Stimulated activated CD8-positive, alpha-beta memory T cell treated with anti-CD3 and anti-CD28 coated beads, Interleukin-7, amount 100 ng/mL, for 4 hours (primary cell): ENCODE results near the gene TSSC4.
A peak's percentile ranks its signal among the peaks of the same experiment; 100 is the strongest.

ENCODE experiments used
- DNase-seq, 2 donors: peaks; one replicate each; pipeline ENCODE4 v3.0.0-alpha.2; 2020; ENCODE audit warnings: low read depth in 2 of 2

TSSC4 gene

GRCh38 chr11:2433106-2433925 is 32.8 kb downstream of the TSSC4 start:
- no peak for DNase-seq

- no peak for DNase-seq
Observed at GRCh38 chr11:2434008-2434407, 33.5 kb downstream of the TSSC4 start.

- DNase-seq, result no peak
Observed at GRCh38 chr11:2434506-2435255, 34.1 kb downstream of the TSSC4 start.

- DNase-seq, result no peak
Observed at GRCh38 chr11:2435288-2436012, 34.9 kb downstream of the TSSC4 start.

- no peak for DNase-seq
Observed at GRCh38 chr11:2436013-2436520, 35.5 kb downstream of the TSSC4 start.

- DNase-seq, result no peak
Observed at GRCh38 chr11:2436521-2437031, 36.0 kb downstream of the TSSC4 start.

- no peak for DNase-seq
Observed at GRCh38 chr11:2437516-2437915, 37.0 kb downstream of the TSSC4 start.

- no peak for DNase-seq
Observed at GRCh38 chr11:2439820-2440219, 39.3 kb downstream of the TSSC4 start.

- DNase-seq, result no peak
Observed at GRCh38 chr11:2440646-2441045, 40.1 kb downstream of the TSSC4 start.

- DNase-seq, result no peak
Observed at GRCh38 chr11:2441171-2441570, 40.6 kb downstream of the TSSC4 start.

- no peak for DNase-seq
Observed at GRCh38 chr11:2442589-2442988, 42.0 kb downstream of the TSSC4 start.

GRCh38 chr11:2443406-2443805 is 42.9 kb downstream of the TSSC4 start:
- DNase-seq, result no peak

GRCh38 chr11:2443881-2444820 is 43.6 kb downstream of the TSSC4 start, which contains the start of gene TRPM5:
Gene TRPM5, minus strand, starts transcription at chr11:2444514. Its CDS starts 21,478 bp downstream, at chr11:2423036.
- DNase-seq, result peak; percentile 64 to 65

- DNase-seq, result peak in 1 of 2 donors; percentile 37
Observed at GRCh38 chr11:2444821-2445745, 44.5 kb downstream of the TSSC4 start, which contains the start of gene KCNQ1. Gene KCNQ1, plus strand, starts transcription at chr11:2445008. Its CDS starts 91 bp downstream, at chr11:2445099.

- DNase-seq, result no peak
Observed at GRCh38 chr11:2445746-2446551, 45.4 kb downstream of the TSSC4 start.

- DNase-seq, result no peak
Observed at GRCh38 chr11:2446590-2447252, 46.2 kb downstream of the TSSC4 start.

GRCh38 chr11:2447253-2447950 is 46.9 kb downstream of the TSSC4 start:
- DNase-seq, result no peak
